ENCODE results near the gene CFAP61.

CFAP61 gene

GRCh38 chr20:20246996-20247633 lies 194.8 kb downstream of the CFAP61 start:
- H3K79me2 ChIP-seq (ENCODE audit: insufficient read depth, low read length), result no peaks in the 10 kb centered on the region
- no peaks in the 10 kb centered on the region for H3K36me3 ChIP-seq (ENCODE audit: low read length)
- no peak overlapping the region for H3K9ac ChIP-seq (ENCODE audit: low read length)
- no peak overlapping the region for H3K4me2 ChIP-seq (ENCODE audit: low read depth, low read length, poor library complexity, severe bottlenecking)
- H3K27ac ChIP-seq (ENCODE audit: low read depth, low read length), result no peak overlapping the region
- no peaks in the 10 kb centered on the region for H3F3A ChIP-seq (ENCODE audit: insufficient read depth)
- H3K4me3 ChIP-seq (ENCODE audit: insufficient read depth, low read length, poor library complexity, severe bottlenecking), result no peak overlapping the region
- H3K9me2 ChIP-seq (replicated peaks; ENCODE audit: insufficient read depth, low read length), result no peaks in the 10 kb centered on the region
- no peak overlapping the region for H2AFZ ChIP-seq (ENCODE audit: low read depth, low read length, severe bottlenecking)
- 0 out of 2 replicates have a peak, but pooled peaks cover 4% of the 10 kb centered on the region for H3K9me3 ChIP-seq (ENCODE audit: insufficient read depth, low read length)
- no peaks in the 10 kb centered on the region for H4K20me1 ChIP-seq (ENCODE audit: low read depth, low read length)
- TF ChIP-seq, protein P1, sequence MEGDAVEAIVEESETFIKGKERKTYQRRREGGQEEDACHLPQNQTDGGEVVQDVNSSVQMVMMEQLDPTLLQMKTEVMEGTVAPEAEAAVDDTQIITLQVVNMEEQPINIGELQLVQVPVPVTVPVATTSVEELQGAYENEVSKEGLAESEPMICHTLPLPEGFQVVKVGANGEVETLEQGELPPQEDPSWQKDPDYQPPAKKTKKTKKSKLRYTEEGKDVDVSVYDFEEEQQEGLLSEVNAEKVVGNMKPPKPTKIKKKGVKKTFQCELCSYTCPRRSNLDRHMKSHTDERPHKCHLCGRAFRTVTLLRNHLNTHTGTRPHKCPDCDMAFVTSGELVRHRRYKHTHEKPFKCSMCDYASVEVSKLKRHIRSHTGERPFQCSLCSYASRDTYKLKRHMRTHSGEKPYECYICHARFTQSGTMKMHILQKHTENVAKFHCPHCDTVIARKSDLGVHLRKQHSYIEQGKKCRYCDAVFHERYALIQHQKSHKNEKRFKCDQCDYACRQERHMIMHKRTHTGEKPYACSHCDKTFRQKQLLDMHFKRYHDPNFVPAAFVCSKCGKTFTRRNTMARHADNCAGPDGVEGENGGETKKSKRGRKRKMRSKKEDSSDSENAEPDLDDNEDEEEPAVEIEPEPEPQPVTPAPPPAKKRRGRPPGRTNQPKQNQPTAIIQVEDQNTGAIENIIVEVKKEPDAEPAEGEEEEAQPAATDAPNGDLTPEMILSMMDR (IDR thresholded peaks at IDR 0.05; ENCODE audit: insufficient read depth, low read length, poor library complexity, severe bottlenecking), result no peak
- no peak for TF ChIP-seq EZH2phosphoT487 (conservative IDR thresholded peaks at IDR 0.05; ENCODE audit: low read length)
- no peaks in the 10 kb centered on the region for H3K27me3 ChIP-seq (ENCODE audit: low read length)

GRCh38 chr20:20248620-20249200 lies 196.4 kb downstream of the CFAP61 start:
- Histone ChIP-seq H4K20me1 (ENCODE audit: low read depth, low read length) (no peaks in the 10 kb centered on the region), H3K79me2 (ENCODE audit: insufficient read depth, low read length) (no peaks in the 10 kb centered on the region), H3K9me3 (ENCODE audit: insufficient read depth, low read length) (0 out of 2 replicates have a peak, but pooled peaks cover 4% of the 10 kb centered on the region), H3K4me3 (ENCODE audit: insufficient read depth, low read length, poor library complexity, severe bottlenecking) (no peak overlapping the region), H2AFZ (ENCODE audit: low read depth, low read length, severe bottlenecking) (no peak overlapping the region), H3K9me2 (replicated peaks; ENCODE audit: insufficient read depth, low read length) (no peaks in the 10 kb centered on the region), H3F3A (ENCODE audit: insufficient read depth) (no peaks in the 10 kb centered on the region), H3K4me2 (ENCODE audit: low read depth, low read length, poor library complexity, severe bottlenecking) (no peak overlapping the region), H3K27me3 (ENCODE audit: low read length) (no peaks in the 10 kb centered on the region), H3K36me3 (ENCODE audit: low read length) (no peaks in the 10 kb centered on the region), H3K27ac (ENCODE audit: low read depth, low read length) (no peak overlapping the region), H3K9ac (ENCODE audit: low read length) (no peak overlapping the region)
- TF ChIP-seq EZH2phosphoT487 (conservative IDR thresholded peaks at IDR 0.05; ENCODE audit: low read length), result no peak
- TF ChIP-seq, protein P1 (IDR thresholded peaks at IDR 0.05; ENCODE audit: insufficient read depth, low read length, poor library complexity, severe bottlenecking), result no peak

- TF ChIP-seq, protein P1 (IDR thresholded peaks at IDR 0.05; ENCODE audit: insufficient read depth, low read length, poor library complexity, severe bottlenecking), result no peak
- no peak for TF ChIP-seq EZH2phosphoT487 (conservative IDR thresholded peaks at IDR 0.05; ENCODE audit: low read length)
- H3F3A ChIP-seq (ENCODE audit: insufficient read depth), result no peaks in the 10 kb centered on the region
- 0 out of 2 replicates have a peak, but pooled peaks cover 4% of the 10 kb centered on the region for H3K9me3 ChIP-seq (ENCODE audit: insufficient read depth, low read length)
- no peaks in the 10 kb centered on the region for H3K9me2 ChIP-seq (replicated peaks; ENCODE audit: insufficient read depth, low read length)
- no peaks in the 10 kb centered on the region for H3K27me3 ChIP-seq (ENCODE audit: low read length)
- no peaks in the 10 kb centered on the region for H3K36me3 ChIP-seq (ENCODE audit: low read length)
- H3K4me3 ChIP-seq (ENCODE audit: insufficient read depth, low read length, poor library complexity, severe bottlenecking), result no peak overlapping the region
- no peak overlapping the region for H3K27ac ChIP-seq (ENCODE audit: low read depth, low read length)
- H4K20me1 ChIP-seq (ENCODE audit: low read depth, low read length), result no peaks in the 10 kb centered on the region
- H3K9ac ChIP-seq (ENCODE audit: low read length), result no peak overlapping the region
- no peak overlapping the region for H2AFZ ChIP-seq (ENCODE audit: low read depth, low read length, severe bottlenecking)
- no peak overlapping the region for H3K4me2 ChIP-seq (ENCODE audit: low read depth, low read length, poor library complexity, severe bottlenecking)
- H3K79me2 ChIP-seq (ENCODE audit: insufficient read depth, low read length), result no peaks in the 10 kb centered on the region
Observed at GRCh38 chr20:20251317-20251716, 199.0 kb downstream of the CFAP61 start.
